G401.6 (cell line): ENCODE data around the gene PPM1M.
"Not testable (repeated sequence)": the region's sequence is repeated elsewhere in the genome, so short reads cannot be mapped to it uniquely, and the experiment has no call there.

Source experiments
- FAIRE-seq: peaks from 2 replicates; lab custom pipeline; 2012; peaks lifted over from hg19 to GRCh38; lab: Jason Lieb, UNC

Gene PPM1M

GRCh38 chr3:52247409-52248164 lies 2.0 kb downstream of the PPM1M start:
- no peak for FAIRE-seq

GRCh38 chr3:52248165-52248541 lies 2.6 kb downstream of the PPM1M start:
- no peak for FAIRE-seq

GRCh38 chr3:52248816-52249547 lies 3.4 kb downstream of the PPM1M start:
- FAIRE-seq = no peak

- FAIRE-seq = no peak
Measured at GRCh38 chr3:52249683-52250082, 4.1 kb downstream of the PPM1M start.

GRCh38 chr3:52250122-52250521 lies 4.6 kb downstream of the PPM1M start:
- FAIRE-seq = no peak

- no peak for FAIRE-seq
Measured at GRCh38 chr3:52253314-52254304, 8.1 kb downstream of the PPM1M start.

GRCh38 chr3:52254608-52255007 lies 9.0 kb downstream of the PPM1M start:
- FAIRE-seq = no peak

GRCh38 chr3:52256159-52256558 lies 10.6 kb downstream of the PPM1M start:
- FAIRE-seq = no peak

- no peak for FAIRE-seq
Measured at GRCh38 chr3:52256622-52257021, 11.1 kb downstream of the PPM1M start.

GRCh38 chr3:52257911-52258310 lies 12.4 kb downstream of the PPM1M start:
- FAIRE-seq = no peak

- FAIRE-seq = no peak
Measured at GRCh38 chr3:52259035-52259434, 13.5 kb downstream of the PPM1M start.

GRCh38 chr3:52259448-52259847 lies 13.9 kb downstream of the PPM1M start:
- FAIRE-seq = no peak

- FAIRE-seq = no peak
Measured at GRCh38 chr3:52262447-52262846, 16.9 kb downstream of the PPM1M start.

- no peak for FAIRE-seq
Measured at GRCh38 chr3:52265387-52265786, 19.8 kb downstream of the PPM1M start.

GRCh38 chr3:52268036-52268435 lies 22.5 kb downstream of the PPM1M start:
- no peak for FAIRE-seq

- FAIRE-seq = peak; percentile 70
Measured at GRCh38 chr3:52269776-52270175, 24.2 kb downstream of the PPM1M start.

- FAIRE-seq = no peak
Measured at GRCh38 chr3:52270252-52270754, 24.7 kb downstream of the PPM1M start.

- FAIRE-seq = not testable (repeated sequence)
Measured at GRCh38 chr3:52272172-52272571, 26.6 kb downstream of the PPM1M start.

GRCh38 chr3:52272831-52273230 lies 27.3 kb downstream of the PPM1M start:
- no peak for FAIRE-seq

GRCh38 chr3:52274781-52275180 lies 29.2 kb downstream of the PPM1M start:
- FAIRE-seq = not testable (repeated sequence)

- no peak for FAIRE-seq
Measured at GRCh38 chr3:52277071-52277964, 31.8 kb downstream of the PPM1M start.
